Adrenal gland (tissue), 12 donors: ENCODE measurements around the gene OR2A5. TPM values are rescaled to one million over a fixed set of nuclear protein-coding genes. Genes with fewer than 3 reads are reported as not detected.

Source experiments
- DNase-seq, 7 donors: peaks; one replicate each; pipeline ENCODE4 v3.0.0-alpha.2; 2019 to 2020
- H3K27ac ChIP-seq, 5 donors: fragments of 200-600 bp; sonication (generic) in 4 of 5; 1 replicate in 3 of 5; 2 replicates in 2 of 5; pipeline versions ENCODE4 v1.5.1 to v1.8.0; 2016 to 2020; ENCODE audit warnings: mild to moderate bottlenecking in 1 of 5
- H3K27me3 ChIP-seq: fragments of 200-600 bp; 2 replicates; pipeline ENCODE4 v1.8.0; 2021
- H3K36me3 ChIP-seq, 2 donors: fragments of 200-600 bp; replicated peaks in 1 of 2; 1 replicate in 1 of 2; 2 replicates in 1 of 2; pipeline versions ENCODE4 v1.5.1 to v1.8.0; 2018 to 2022
- H3K4me1 ChIP-seq, 2 donors: fragments of 200-600 bp; replicated peaks in 1 of 2; 1 replicate in 1 of 2; 2 replicates in 1 of 2; pipeline versions ENCODE4 v1.5.1 to v1.8.0; 2018 to 2021
- H3K4me3 ChIP-seq, 4 donors: fragments of 200-600 bp; sonication (generic) in 3 of 4; one replicate each; pipeline ENCODE4 v1.5.1; 2016 to 2018
- H3K9me3 ChIP-seq, 3 donors: fragments of 200-600 bp; sonication (generic) in 1 of 3; replicated peaks in 1 of 3; 1 replicate in 2 of 3; 2 replicates in 1 of 3; pipeline versions ENCODE4 v1.5.1 to v1.8.0; 2016 to 2021
- POLR2A ChIP-seq, 2 donors: fragments of 450-650 bp; IDR thresholded peaks; one replicate each; pipeline ENCODE4 v1.6.1; 2017; ENCODE audit warnings: antibody characterized with exemption in 2 of 2, mild to moderate bottlenecking in 2 of 2, moderate library complexity in 1 of 2
- WGBS, 4 donors: extraction: QIAGEN DNeasy Blood & Tissue Kit in 2 of 4; methylation state at CpG; one replicate each; pipeline versions ENCODE4 v1.1.5 to v1.1.7; 2013 to 2017; 5-methylcytosine and 5-hydroxymethylcytosine counted together
- intact Hi-C, 2 donors: fragments of 100-400 bp; cut with DNase I; formaldehyde crosslinking; loops; one replicate each; pipeline versions ENCODE4 v1.14.1 to v1.15.0; 2022 to 2023
- polyA plus RNA-seq, 3 donors: library from polyadenylated mRNA; stranded (reverse); fragments of 200-250 nt in 2 of 3; fragments of 350-450 nt in 1 of 3; fragmentation: Illumina TruSeq in 1 of 3; extraction: RNeasy Lipid Tissue Mini Kit (QIAGEN cat#74804) in 1 of 3; gene quantifications; one replicate each; pipeline ENCODE4 v1.2.3, GENCODE V29; 2013 to 2014
- total RNA-seq, 9 donors: library from RNA; depleted of rRNA in 4 of 9; stranded (reverse); fragments of >200 nt in 4 of 9; fragments of 120-200 nt in 1 of 9; fragmentation: NEBNext Ultra II Directional in 1 of 9; extraction: Animal tissue kit (Norgen Biotek cat#: 25700) in 1 of 9; gene quantifications; one replicate each; pipeline versions ENCODE4 v1.1.0 to v1.2.4, GENCODE V29; 2013 to 2023
- TF ChIP-seq, protein P1 (sequence below), 6 experiments: fragments of 450-650 bp in 4 of 6; fragments of 200-600 bp in 2 of 6; sonication (generic) in 1 of 6; IDR thresholded peaks; 1 replicate in 5 of 6; 2 replicates in 1 of 6; pipeline versions ENCODE4 v1.5.1 to v1.8.0; 2016 to 2021; ENCODE audit warnings: antibody characterized with exemption in 6 of 6, mild to moderate bottlenecking in 2 of 6, moderate library complexity in 1 of 6
- donor health status: healthy with polysubstance abuse.
- donor health status: Bipolar disorder and iron deficiency.
- donor health status: DM: yes; HTN: yes; CAD: no.
- donor health status: DM: no; HTN: no; CAD: no.
- donor health status: DM: no; HTN: no; CAD: no.
- donor health status: DM: yes; HTN: yes; CAD: no.

The OR2A5 gene
- total and polyA plus RNA-seq, 12 donors, result under 0.01 TPM; not detected in 11

DNA sequence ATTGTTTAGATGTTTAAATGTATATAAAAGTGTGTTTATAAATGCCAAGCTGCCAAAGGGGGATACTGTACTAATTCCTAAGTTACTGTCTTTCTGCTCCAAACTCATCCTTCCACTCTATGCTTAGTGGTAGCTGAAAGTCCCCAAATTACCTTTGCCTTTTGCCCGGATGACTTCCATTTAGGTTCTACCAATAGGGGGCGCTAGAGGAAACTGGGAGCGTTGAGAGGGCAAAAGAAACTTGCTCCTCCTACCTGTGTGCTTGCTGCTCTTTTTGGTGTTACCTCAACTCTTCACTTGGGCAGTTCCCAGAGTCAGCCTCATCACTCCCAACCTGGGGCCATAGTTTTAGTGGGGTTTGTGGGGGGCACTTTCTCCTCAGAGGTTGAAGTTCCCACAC is 15.0 kb downstream of the OR2A5 start:
- WGBS, 4 donors, result 33 to 40% (median 37%) methylated on average over 3 of the region's 3 CpGs
- TF ChIP-seq, protein P1, sequence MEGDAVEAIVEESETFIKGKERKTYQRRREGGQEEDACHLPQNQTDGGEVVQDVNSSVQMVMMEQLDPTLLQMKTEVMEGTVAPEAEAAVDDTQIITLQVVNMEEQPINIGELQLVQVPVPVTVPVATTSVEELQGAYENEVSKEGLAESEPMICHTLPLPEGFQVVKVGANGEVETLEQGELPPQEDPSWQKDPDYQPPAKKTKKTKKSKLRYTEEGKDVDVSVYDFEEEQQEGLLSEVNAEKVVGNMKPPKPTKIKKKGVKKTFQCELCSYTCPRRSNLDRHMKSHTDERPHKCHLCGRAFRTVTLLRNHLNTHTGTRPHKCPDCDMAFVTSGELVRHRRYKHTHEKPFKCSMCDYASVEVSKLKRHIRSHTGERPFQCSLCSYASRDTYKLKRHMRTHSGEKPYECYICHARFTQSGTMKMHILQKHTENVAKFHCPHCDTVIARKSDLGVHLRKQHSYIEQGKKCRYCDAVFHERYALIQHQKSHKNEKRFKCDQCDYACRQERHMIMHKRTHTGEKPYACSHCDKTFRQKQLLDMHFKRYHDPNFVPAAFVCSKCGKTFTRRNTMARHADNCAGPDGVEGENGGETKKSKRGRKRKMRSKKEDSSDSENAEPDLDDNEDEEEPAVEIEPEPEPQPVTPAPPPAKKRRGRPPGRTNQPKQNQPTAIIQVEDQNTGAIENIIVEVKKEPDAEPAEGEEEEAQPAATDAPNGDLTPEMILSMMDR (IDR thresholded peaks at IDR 0.05), result peak in 1 of 6 experiments; percentile 11
- TF ChIP-seq POLR2A (IDR thresholded peaks at IDR 0.05), result no peak
- Histone ChIP-seq H3K4me1 (no peaks in the 10 kb centered on the region), H3K27me3 (peaks cover 18% of the 10 kb centered on the region), H3K36me3 (no peaks in the 10 kb centered on the region), H3K9me3 (no peaks in the 10 kb centered on the region), H3K4me3 (no peak overlapping the region), H3K27ac (no peak overlapping the region)
- DNase-seq, result no peak
- intact Hi-C loops, result no loop called here

DNA sequence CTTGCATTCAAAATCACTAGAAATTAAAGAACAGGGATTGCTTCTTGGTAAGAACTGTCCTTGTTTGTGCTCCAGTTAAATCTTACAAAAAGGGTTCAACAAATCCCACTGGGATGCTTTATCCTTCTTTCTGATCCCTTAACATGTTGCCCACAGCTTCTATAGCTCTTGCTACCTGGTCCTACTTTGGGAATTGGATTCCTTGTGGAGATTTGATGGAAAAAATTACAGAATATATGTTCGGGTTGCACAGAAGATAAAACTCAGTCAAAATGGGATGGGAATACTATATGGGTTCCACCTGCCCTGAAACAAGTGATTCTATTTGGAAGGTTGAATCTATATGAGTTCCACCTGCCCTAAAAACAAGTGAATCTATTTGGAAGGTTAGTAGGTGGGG is 20.8 kb downstream of the OR2A5 start, which contains the start of gene OR2A25:
OR2A25 (plus strand) TSS at position 301 of the 400 bp plus-strand sequence. CDS start 4,409 bp downstream, outside the sequence.
- Histone ChIP-seq H3K36me3 (no peaks in the 10 kb centered on the region), H3K27ac (no peak within 1 kb of the TSS), H3K4me3 (no peak within 1 kb of the TSS), H3K4me1 (no peaks in the 10 kb centered on the region), H3K9me3 (no peaks in the 10 kb centered on the region), H3K27me3 (peaks cover 7% of the 10 kb centered on the region)
- intact Hi-C loops, result no loop called here
- DNase-seq, result no peak
- WGBS, 4 donors, result 47 to 80% (median 64%) methylated on average over 1 of the region's 1 CpG
- TF ChIP-seq, protein P1 (IDR thresholded peaks at IDR 0.05), result no peak
- no peak for TF ChIP-seq POLR2A (IDR thresholded peaks at IDR 0.05)

DNA sequence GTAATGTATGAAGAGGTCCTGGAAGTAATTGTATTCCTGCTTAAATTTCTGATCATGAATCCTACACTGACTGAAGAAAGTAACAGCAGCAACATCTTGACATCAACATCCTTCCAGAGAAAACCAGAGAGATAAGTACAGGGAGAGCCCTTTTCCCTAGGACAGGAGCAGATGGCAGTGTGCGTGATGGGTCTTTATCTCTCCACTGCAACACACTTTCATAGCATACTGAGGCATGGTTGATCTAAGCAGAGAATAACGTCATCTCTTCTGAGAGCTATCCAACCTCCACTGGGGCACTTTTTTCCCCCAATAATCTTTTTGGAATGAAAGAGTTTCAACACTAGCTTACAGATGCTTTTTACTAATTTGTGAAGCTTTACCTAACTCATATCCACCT is 21.2 kb downstream of the OR2A5 start:
- TF ChIP-seq, protein P1 (IDR thresholded peaks at IDR 0.05), result no peak
- TF ChIP-seq POLR2A (IDR thresholded peaks at IDR 0.05), result no peak
- peaks cover 4% of the 10 kb centered on the region for H3K27me3 ChIP-seq
- no peak overlapping the region for H3K4me3 ChIP-seq
- no peak for DNase-seq
- no peaks in the 10 kb centered on the region for H3K36me3 ChIP-seq
- intact Hi-C loops, result no loop called here
- H3K9me3 ChIP-seq, result no peaks in the 10 kb centered on the region
- no peak overlapping the region for H3K27ac ChIP-seq
- no peaks in the 10 kb centered on the region for H3K4me1 ChIP-seq
- WGBS, 4 donors, result 52 to 66% (median 64%) methylated on average over 2 of the region's 2 CpGs

DNA sequence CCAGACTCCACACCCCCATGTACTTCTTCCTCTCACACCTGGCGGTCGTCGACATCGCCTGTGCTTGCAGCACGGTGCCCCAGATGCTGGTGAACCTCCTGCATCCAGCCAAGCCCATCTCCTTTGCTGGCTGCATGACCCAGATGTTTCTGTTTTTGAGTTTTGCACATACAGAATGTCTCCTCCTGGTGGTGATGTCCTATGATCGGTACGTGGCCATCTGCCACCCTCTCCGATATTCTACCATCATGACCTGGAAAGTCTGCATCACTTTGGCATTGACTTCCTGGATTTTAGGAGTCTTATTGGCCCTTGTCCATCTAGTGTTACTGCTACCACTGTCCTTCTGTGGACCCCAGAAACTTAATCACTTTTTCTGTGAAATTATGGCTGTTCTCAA is 25.6 kb downstream of the OR2A5 start:
- 86 to 92% (median 88%) methylated on average over 8 of the region's 8 CpGs for WGBS, 4 donors
- no peak overlapping the region for H3K27ac ChIP-seq
- no peaks in the 10 kb centered on the region for H3K27me3 ChIP-seq
- no peak for DNase-seq
- TF ChIP-seq, protein P1 (IDR thresholded peaks at IDR 0.05), result no peak
- TF ChIP-seq POLR2A (IDR thresholded peaks at IDR 0.05), result no peak
- H3K9me3 ChIP-seq, result no peaks in the 10 kb centered on the region
- no peaks in the 10 kb centered on the region for H3K36me3 ChIP-seq
- intact Hi-C loops, result no loop called here
- H3K4me1 ChIP-seq, result no peaks in the 10 kb centered on the region
- H3K4me3 ChIP-seq, result no peak overlapping the region
